HepG2 (cell line): Measurements from ENCODE around the gene TMEM170B. TPM values are rescaled to one million over a fixed set of nuclear protein-coding genes. Genes with fewer than 3 reads are reported as not detected.

Experiments used
- NAIF1 ChIP-seq: sonication (generic); formaldehyde crosslinking; IDR thresholded peaks from 2 replicates; pipeline ENCODE4 v1.5.0; 2020; ENCODE audit warnings: mild to moderate bottlenecking, missing genetic modification reagents, borderline replicate concordance
- POLR2G ChIP-seq: fragments of 200-400 bp; formaldehyde crosslinking; IDR thresholded peaks from 2 replicates; pipeline ENCODE4 v1.6.1; 2018; ENCODE audit warnings: mild to moderate bottlenecking, low read depth, low read length, moderate library complexity
- TCF7L2 ChIP-seq: IDR thresholded peaks from 2 replicates; pipeline ENCODE4 v1.6.1; 2011; ENCODE audit warnings: mild to moderate bottlenecking, low read depth, low read length, moderate library complexity
- U2AF2 ChIP-seq: fragments of 200-400 bp; formaldehyde crosslinking; IDR thresholded peaks from 2 replicates; pipeline ENCODE4 v1.6.1; 2017; ENCODE audit warnings: low read depth, mild to moderate bottlenecking, low read length
- ZNF160 ChIP-seq: sonication (generic); formaldehyde crosslinking; IDR thresholded peaks from 2 replicates; pipeline ENCODE4 v1.8.0; 2022; ENCODE audit warnings: mild to moderate bottlenecking, inconsistent platforms, missing genetic modification reagents
- ZNF446 ChIP-seq: sonication (generic); formaldehyde crosslinking; IDR thresholded peaks from 2 replicates; pipeline ENCODE4 v1.5.0; 2020; ENCODE audit warnings: mild to moderate bottlenecking, missing genetic modification reagents
- polyA plus RNA-seq, 8 experiments: library from polyadenylated mRNA; depleted of rRNA in 3 of 8; stranded (reverse) in 7 of 8; unstranded in 1 of 8; fragments of >200 nt; fragmentation: Illumina TruSeq in 4 of 8; extraction: Trizol in 4 of 8; gene quantifications; 2 replicates each; pipeline versions ENCODE4 v1.2.1 to v1.2.3, GENCODE V29; 2011 to 2016; ENCODE audit warnings: low read depth in 4 of 8, missing spikeins in 1 of 8, mixed read lengths in 1 of 8; ENCODE audit not compliant: insufficient read depth in 1 of 8
- total RNA-seq, 5 experiments: library from RNA; depleted of rRNA; stranded (reverse); fragments of >200 nt; fragmentation: Illumina TruSeq; extraction: Trizol; gene quantifications; 2 replicates each; pipeline ENCODE4 v1.2.3, GENCODE V29; 2016; ENCODE audit warnings: low read depth in 1 of 5
- TF ChIP-seq, protein P1 (sequence below): sonication (generic); formaldehyde crosslinking; conservative IDR thresholded peaks from 2 replicates; pipeline ENCODE4 v1.4.0; 2020; ENCODE audit warnings: mild to moderate bottlenecking, missing genetic modification reagents, moderate library complexity
- TF ChIP-seq, protein P2 (sequence below): sonication (generic); formaldehyde crosslinking; IDR thresholded peaks from 2 replicates; pipeline ENCODE4 v1.9.0; 2021; ENCODE audit warnings: mild to moderate bottlenecking, missing genetic modification reagents
- TF ChIP-seq, protein P3 (sequence below): IDR thresholded peaks from 2 replicates; pipeline ENCODE4 v1.6.1; 2016; ENCODE audit warnings: mild to moderate bottlenecking

Gene TMEM170B
- total and polyA plus RNA-seq, 2 of the 13 experiments (the other 11 are each of a cell fraction or from before 2014, with no cell fraction given) = 3.3 to 9.4 TPM

DNA sequence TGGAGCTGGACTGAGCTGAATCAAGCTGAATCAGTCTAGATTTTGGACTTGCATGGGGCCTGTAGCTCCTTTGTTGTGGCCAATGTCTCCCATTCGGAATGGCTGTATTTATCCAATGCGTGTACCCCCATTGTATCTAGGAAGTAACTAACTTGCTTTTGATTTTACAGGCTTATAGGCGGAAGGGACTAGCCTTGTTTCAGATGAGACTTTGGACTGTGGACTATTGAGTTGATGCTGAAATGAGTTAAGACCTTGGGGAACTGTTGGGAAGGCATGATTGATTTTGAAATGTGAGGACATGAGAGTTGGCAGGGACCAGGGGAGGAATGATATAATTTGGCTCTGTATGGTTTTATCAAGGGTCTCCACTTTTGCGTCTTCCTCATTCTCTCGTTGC is 3.0 kb upstream of the TMEM170B start (continued):
- TF ChIP-seq, protein P1, sequence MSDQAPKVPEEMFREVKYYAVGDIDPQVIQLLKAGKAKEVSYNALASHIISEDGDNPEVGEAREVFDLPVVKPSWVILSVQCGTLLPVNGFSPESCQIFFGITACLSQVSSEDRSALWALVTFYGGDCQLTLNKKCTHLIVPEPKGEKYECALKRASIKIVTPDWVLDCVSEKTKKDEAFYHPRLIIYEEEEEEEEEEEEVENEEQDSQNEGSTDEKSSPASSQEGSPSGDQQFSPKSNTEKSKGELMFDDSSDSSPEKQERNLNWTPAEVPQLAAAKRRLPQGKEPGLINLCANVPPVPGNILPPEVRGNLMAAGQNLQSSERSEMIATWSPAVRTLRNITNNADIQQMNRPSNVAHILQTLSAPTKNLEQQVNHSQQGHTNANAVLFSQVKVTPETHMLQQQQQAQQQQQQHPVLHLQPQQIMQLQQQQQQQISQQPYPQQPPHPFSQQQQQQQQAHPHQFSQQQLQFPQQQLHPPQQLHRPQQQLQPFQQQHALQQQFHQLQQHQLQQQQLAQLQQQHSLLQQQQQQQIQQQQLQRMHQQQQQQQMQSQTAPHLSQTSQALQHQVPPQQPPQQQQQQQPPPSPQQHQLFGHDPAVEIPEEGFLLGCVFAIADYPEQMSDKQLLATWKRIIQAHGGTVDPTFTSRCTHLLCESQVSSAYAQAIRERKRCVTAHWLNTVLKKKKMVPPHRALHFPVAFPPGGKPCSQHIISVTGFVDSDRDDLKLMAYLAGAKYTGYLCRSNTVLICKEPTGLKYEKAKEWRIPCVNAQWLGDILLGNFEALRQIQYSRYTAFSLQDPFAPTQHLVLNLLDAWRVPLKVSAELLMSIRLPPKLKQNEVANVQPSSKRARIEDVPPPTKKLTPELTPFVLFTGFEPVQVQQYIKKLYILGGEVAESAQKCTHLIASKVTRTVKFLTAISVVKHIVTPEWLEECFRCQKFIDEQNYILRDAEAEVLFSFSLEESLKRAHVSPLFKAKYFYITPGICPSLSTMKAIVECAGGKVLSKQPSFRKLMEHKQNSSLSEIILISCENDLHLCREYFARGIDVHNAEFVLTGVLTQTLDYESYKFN (CRISPR knock-in tag) = peak; percentile 76
- TF ChIP-seq ZNF160 (no peak), U2AF2 (no peak), TCF7L2 (no peak), NAIF1 (no peak), POLR2G (no peak), ZNF446 (CRISPR knock-in tag) (no peak)
- TF ChIP-seq, protein P2, sequence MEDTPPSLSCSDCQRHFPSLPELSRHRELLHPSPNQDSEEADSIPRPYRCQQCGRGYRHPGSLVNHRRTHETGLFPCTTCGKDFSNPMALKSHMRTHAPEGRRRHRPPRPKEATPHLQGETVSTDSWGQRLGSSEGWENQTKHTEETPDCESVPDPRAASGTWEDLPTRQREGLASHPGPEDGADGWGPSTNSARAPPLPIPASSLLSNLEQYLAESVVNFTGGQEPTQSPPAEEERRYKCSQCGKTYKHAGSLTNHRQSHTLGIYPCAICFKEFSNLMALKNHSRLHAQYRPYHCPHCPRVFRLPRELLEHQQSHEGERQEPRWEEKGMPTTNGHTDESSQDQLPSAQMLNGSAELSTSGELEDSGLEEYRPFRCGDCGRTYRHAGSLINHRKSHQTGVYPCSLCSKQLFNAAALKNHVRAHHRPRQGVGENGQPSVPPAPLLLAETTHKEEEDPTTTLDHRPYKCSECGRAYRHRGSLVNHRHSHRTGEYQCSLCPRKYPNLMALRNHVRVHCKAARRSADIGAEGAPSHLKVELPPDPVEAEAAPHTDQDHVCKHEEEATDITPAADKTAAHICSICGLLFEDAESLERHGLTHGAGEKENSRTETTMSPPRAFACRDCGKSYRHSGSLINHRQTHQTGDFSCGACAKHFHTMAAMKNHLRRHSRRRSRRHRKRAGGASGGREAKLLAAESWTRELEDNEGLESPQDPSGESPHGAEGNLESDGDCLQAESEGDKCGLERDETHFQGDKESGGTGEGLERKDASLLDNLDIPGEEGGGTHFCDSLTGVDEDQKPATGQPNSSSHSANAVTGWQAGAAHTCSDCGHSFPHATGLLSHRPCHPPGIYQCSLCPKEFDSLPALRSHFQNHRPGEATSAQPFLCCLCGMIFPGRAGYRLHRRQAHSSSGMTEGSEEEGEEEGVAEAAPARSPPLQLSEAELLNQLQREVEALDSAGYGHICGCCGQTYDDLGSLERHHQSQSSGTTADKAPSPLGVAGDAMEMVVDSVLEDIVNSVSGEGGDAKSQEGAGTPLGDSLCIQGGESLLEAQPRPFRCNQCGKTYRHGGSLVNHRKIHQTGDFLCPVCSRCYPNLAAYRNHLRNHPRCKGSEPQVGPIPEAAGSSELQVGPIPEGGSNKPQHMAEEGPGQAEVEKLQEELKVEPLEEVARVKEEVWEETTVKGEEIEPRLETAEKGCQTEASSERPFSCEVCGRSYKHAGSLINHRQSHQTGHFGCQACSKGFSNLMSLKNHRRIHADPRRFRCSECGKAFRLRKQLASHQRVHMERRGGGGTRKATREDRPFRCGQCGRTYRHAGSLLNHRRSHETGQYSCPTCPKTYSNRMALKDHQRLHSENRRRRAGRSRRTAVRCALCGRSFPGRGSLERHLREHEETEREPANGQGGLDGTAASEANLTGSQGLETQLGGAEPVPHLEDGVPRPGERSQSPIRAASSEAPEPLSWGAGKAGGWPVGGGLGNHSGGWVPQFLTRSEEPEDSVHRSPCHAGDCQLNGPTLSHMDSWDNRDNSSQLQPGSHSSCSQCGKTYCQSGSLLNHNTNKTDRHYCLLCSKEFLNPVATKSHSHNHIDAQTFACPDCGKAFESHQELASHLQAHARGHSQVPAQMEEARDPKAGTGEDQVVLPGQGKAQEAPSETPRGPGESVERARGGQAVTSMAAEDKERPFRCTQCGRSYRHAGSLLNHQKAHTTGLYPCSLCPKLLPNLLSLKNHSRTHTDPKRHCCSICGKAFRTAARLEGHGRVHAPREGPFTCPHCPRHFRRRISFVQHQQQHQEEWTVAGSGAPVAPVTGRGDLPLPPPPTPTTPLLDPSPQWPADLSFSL (CRISPR knock-in tag) = no peak
- TF ChIP-seq, protein P3, sequence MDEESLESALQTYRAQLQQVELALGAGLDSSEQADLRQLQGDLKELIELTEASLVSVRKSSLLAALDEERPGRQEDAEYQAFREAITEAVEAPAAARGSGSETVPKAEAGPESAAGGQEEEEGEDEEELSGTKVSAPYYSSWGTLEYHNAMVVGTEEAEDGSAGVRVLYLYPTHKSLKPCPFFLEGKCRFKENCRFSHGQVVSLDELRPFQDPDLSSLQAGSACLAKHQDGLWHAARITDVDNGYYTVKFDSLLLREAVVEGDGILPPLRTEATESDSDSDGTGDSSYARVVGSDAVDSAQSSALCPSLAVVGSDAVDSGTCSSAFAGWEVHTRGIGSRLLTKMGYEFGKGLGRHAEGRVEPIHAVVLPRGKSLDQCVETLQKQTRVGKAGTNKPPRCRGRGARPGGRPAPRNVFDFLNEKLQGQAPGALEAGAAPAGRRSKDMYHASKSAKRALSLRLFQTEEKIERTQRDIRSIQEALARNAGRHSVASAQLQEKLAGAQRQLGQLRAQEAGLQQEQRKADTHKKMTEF (CRISPR knock-in tag) = 0 out of 2 replicates have a peak, but pooled peaks have one; percentile 40
